PC-3 (cell line): ENCODE results near the gene BTN1A1. TPM values are rescaled to one million over a fixed set of nuclear protein-coding genes. Genes with fewer than 3 reads are reported as not detected.

Experiments used
- ATAC-seq: fragments of 200-7000 bp; cut with Tn5 transposase; 2 replicates; pipeline ENCODE4 v1.9.1; 2020; ENCODE audit warnings: mild to moderate bottlenecking, moderate library complexity
- BruUV-seq: library from RNA; stranded (reverse); fragments of 400-500 nt; replicated peaks from 2 replicates; lab custom pipeline; 2021; lab: Mats Ljungman, UMichigan
- CTCF ChIA-PET: fragments of 300-600 bp; sonication (Branson Sonifier 250); formaldehyde crosslinking; loops from one replicate; lab custom pipeline; 2022; ENCODE audit warnings: antibody characterized with exemption; lab: Charles Lee
- POLR2A ChIA-PET: fragments of 300-600 bp; sonication (Branson Sonifier 250); formaldehyde crosslinking; loops from one replicate; lab custom pipeline; 2022; ENCODE audit warnings: antibody characterized with exemption; ENCODE audit not compliant: unreplicated experiment; lab: Charles Lee
- DNase-seq: peaks from one replicate; pipeline ENCODE4 v3.0.0-alpha.2; 2015
- H2AFZ ChIP-seq: fragments of 300-600 bp; sonication (generic); 2 replicates; pipeline ENCODE4 v1.6.0; 2016; ENCODE audit warnings: antibody characterized with exemption, low read length
- H3F3A ChIP-seq: fragments of 300-600 bp; sonication (generic); one replicate; pipeline ENCODE4 v1.6.0; 2017; ENCODE audit warnings: antibody characterized with exemption, low read length, control low read depth, mild to moderate bottlenecking; ENCODE audit not compliant: unreplicated experiment
- H3K27ac ChIP-seq: fragments of 300-600 bp; sonication (generic); 2 replicates; pipeline ENCODE4 v1.5.1; 2016; ENCODE audit warnings: mild to moderate bottlenecking, low read length
- H3K27me3 ChIP-seq: fragments of 300-600 bp; sonication (generic); 2 replicates; pipeline ENCODE4 v1.6.1; 2016; ENCODE audit warnings: low read length, mixed read lengths
- H3K36me3 ChIP-seq: fragments of 300-600 bp; sonication (generic); 2 replicates; pipeline ENCODE4 v1.6.1; 2016; ENCODE audit warnings: low read depth, mixed run types, low read length, mixed read lengths
- H3K4me1 ChIP-seq: fragments of 300-600 bp; sonication (generic); 2 replicates; pipeline ENCODE4 v1.5.1; 2016; ENCODE audit warnings: low read length; ENCODE audit not compliant: insufficient read depth
- H3K4me2 ChIP-seq: fragments of 300-600 bp; sonication (generic); 2 replicates; pipeline ENCODE4 v1.6.0; 2016; ENCODE audit warnings: low read length
- H3K4me3 ChIP-seq: fragments of 300-600 bp; sonication (generic); 2 replicates; pipeline ENCODE4 v1.5.1; 2016; ENCODE audit warnings: mild to moderate bottlenecking, low read length, mixed read lengths
- H3K79me2 ChIP-seq: fragments of 300-600 bp; sonication (generic); 2 replicates; pipeline ENCODE4 v1.6.1; 2017; ENCODE audit warnings: low read length, mixed read lengths
- H3K9ac ChIP-seq: fragments of 300-600 bp; sonication (generic); 2 replicates; pipeline ENCODE4 v1.6.0; 2016; ENCODE audit warnings: mild to moderate bottlenecking, low read length
- H3K9me2 ChIP-seq: fragments of 300-600 bp; sonication (generic); replicated peaks from 2 replicates; pipeline ENCODE4 v1.6.1; 2016; ENCODE audit warnings: mixed run types, low read length, mixed read lengths
- H3K9me3 ChIP-seq: fragments of 300-600 bp; sonication (generic); 2 replicates; pipeline ENCODE4 v1.6.1; 2016; ENCODE audit warnings: low read length, mixed read lengths
- H4K20me1 ChIP-seq: fragments of 300-600 bp; sonication (generic); 2 replicates; pipeline ENCODE4 v1.6.1; 2016; ENCODE audit warnings: low read length, mixed read lengths
- EZH2 ChIP-seq: fragments of 300-600 bp; sonication (generic); IDR thresholded peaks from one replicate; pipeline ENCODE4 v1.6.1; 2017; ENCODE audit warnings: antibody characterized with exemption, mild to moderate bottlenecking, low read length; ENCODE audit not compliant: unreplicated experiment
- EZH2phosphoT487 ChIP-seq: fragments of 300-600 bp; sonication (generic); IDR thresholded peaks from 2 replicates; pipeline ENCODE4 v1.6.1; 2018; ENCODE audit warnings: mild to moderate bottlenecking, antibody characterized with exemption, low read length, borderline replicate concordance
- intact Hi-C: fragments of 100-400 bp; cut with micrococcal nuclease; formaldehyde crosslinking; loops from 2 replicates; pipeline ENCODE4 v1.9.0; 2023
- total RNA-seq: library from RNA; depleted of rRNA; stranded (reverse); fragments of >200 nt; gene quantifications from 2 replicates; pipeline ENCODE4 v1.2.3, GENCODE V29; 2014
- TF ChIP-seq, protein P1 (sequence below): fragments of 300-600 bp; sonication (generic); conservative IDR thresholded peaks from 2 replicates; pipeline ENCODE4 v1.5.1; 2017; ENCODE audit warnings: antibody characterized with exemption, low read depth, mild to moderate bottlenecking, low read length

The BTN1A1 gene
- total RNA-seq, 1 experiment from 2014 or later: not detected

DNA sequence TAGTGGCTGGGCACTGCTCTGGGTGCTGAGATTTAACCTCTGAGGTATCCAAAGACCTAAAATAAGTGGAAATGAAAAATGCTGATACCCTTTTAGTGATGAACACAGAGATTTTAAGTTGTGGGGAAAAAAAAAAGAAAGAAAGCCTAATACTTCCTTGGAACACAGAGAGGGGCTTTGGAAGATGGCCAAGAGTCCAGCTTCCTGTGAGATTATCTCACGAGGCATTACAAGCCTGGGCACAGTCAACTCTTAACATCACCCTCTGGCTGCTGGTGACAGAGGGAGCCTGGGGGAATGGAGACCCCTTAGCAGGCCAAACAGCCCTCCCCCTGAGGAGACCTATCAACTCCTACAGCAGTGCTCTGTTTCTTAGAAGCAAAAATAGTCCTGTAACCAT, 22.7 kb upstream of the BTN1A1 start:
- Histone ChIP-seq H3K9me2 (no peaks in the 10 kb centered on the region), H3K4me3 (no peak overlapping the region), H3K27ac (no peak overlapping the region), H3K4me1 (peaks cover 30% of the 10 kb centered on the region), H3K9ac (no peak overlapping the region), H2AFZ (no peak overlapping the region), H3K27me3 (no peaks in the 10 kb centered on the region), H3F3A (no peaks in the 10 kb centered on the region), H3K9me3 (no peaks in the 10 kb centered on the region), H3K36me3 (no peaks in the 10 kb centered on the region), H4K20me1 (no peaks in the 10 kb centered on the region), H3K79me2 (no peaks in the 10 kb centered on the region), H3K4me2 (no peak overlapping the region)
- BruUV-seq: no TSS peak
- no peak for TF ChIP-seq EZH2phosphoT487
- TF ChIP-seq EZH2: no peak
- TF ChIP-seq, protein P1, sequence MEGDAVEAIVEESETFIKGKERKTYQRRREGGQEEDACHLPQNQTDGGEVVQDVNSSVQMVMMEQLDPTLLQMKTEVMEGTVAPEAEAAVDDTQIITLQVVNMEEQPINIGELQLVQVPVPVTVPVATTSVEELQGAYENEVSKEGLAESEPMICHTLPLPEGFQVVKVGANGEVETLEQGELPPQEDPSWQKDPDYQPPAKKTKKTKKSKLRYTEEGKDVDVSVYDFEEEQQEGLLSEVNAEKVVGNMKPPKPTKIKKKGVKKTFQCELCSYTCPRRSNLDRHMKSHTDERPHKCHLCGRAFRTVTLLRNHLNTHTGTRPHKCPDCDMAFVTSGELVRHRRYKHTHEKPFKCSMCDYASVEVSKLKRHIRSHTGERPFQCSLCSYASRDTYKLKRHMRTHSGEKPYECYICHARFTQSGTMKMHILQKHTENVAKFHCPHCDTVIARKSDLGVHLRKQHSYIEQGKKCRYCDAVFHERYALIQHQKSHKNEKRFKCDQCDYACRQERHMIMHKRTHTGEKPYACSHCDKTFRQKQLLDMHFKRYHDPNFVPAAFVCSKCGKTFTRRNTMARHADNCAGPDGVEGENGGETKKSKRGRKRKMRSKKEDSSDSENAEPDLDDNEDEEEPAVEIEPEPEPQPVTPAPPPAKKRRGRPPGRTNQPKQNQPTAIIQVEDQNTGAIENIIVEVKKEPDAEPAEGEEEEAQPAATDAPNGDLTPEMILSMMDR: no peak
- intact Hi-C loops: no loop called here
- no peak for ATAC-seq
- no peak for DNase-seq
- ChIA-PET POLR2A (no interaction called here), CTCF (no interaction called here)

DNA sequence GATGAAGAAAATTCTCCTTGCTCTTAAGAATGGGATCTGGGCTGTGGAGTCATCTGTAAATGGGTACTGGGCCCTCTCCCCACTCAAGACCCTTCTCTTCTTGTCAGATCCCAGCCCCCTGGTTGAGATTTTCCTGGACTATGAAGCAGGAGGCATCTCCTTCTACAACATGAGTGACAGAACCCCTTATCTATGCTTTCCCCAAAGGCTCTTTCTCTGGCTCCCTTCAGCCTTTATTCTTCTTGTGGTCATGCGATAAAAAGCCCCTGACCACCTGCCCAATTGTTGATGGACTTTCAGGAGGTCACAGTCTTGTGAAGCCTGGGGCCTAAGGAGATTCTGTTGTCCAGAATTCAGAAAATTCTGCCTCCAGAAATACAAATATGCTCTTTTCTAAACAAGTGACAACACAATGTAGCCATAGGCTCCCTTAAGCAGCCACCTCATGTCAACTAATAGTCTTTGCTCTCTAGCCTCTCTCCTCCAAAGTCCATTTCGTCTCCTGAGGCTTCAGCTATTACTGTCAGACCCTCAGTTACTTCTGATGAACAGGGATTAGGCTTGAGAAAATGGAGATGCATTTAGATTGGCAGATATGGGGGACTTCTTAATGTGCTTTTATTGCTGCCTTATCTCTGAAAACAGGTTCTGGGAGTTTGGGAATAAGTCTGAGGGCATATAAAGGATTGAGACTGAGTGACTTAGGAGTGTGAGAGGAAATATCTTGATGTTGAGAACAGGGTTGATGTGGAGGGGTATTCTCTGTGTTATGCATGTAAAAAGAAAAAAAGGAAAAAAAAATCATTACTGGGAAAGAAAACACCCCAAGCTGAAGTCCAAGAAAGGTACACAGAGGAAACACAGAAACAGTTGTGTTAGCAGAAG, 21.8 kb upstream of the BTN1A1 start:
- no peak for ATAC-seq
- TF ChIP-seq EZH2 (no peak), EZH2phosphoT487 (no peak)
- TF ChIP-seq, protein P1: no peak
- peaks cover 26% of the 10 kb centered on the region for H3K4me1 ChIP-seq

DNA sequence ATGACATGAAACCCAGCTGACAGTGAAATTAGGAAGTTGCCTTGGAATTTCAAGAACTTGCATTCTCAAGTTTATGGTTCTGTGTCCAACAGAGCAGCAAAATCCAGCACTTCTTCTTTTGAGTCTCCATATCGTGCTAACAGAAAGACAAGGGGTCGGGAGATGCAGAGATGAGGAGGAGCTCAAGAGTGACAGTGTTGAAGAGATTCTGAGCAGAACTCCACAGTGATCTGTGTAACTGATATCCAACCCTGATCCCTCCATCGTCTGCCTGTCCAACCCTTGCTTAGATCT, 21.2 kb upstream of the BTN1A1 start:
- BruUV-seq: no TSS peak

More for the DNA sequence above, 21.8 kb upstream of the BTN1A1 start:
- BruUV-seq: no TSS peak
- Histone ChIP-seq H3K9me3 (no peaks in the 10 kb centered on the region), H3K9me2 (no peaks in the 10 kb centered on the region), H2AFZ (no peak overlapping the region), H3K4me2 (no peak overlapping the region), H4K20me1 (no peaks in the 10 kb centered on the region), H3K27me3 (no peaks in the 10 kb centered on the region), H3K27ac (no peak overlapping the region), H3F3A (no peaks in the 10 kb centered on the region), H3K79me2 (no peaks in the 10 kb centered on the region), H3K4me3 (no peak overlapping the region), H3K9ac (no peak overlapping the region), H3K36me3 (no peaks in the 10 kb centered on the region)
- intact Hi-C loops: no loop called here
- ChIA-PET POLR2A (no interaction called here), CTCF (no interaction called here)
- DNase-seq: no peak

More for the DNA sequence above, 21.2 kb upstream of the BTN1A1 start:
- H3K4me3 ChIP-seq: no peak overlapping the region
- H4K20me1 ChIP-seq: no peaks in the 10 kb centered on the region
- H3K4me1 ChIP-seq: peaks cover 24% of the 10 kb centered on the region
- intact Hi-C loops: no loop called here
- no peaks in the 10 kb centered on the region for H3K9me3 ChIP-seq
- ATAC-seq (no peak), DNase-seq (no peak)
- no peaks in the 10 kb centered on the region for H3K9me2 ChIP-seq
- no peak overlapping the region for H3K9ac ChIP-seq
- H3K4me2 ChIP-seq: no peak overlapping the region
- H3K27me3 ChIP-seq: no peaks in the 10 kb centered on the region
- TF ChIP-seq EZH2 (no peak), EZH2phosphoT487 (no peak)
- TF ChIP-seq, protein P1: no peak
- H3K79me2 ChIP-seq: no peaks in the 10 kb centered on the region
- H3K27ac ChIP-seq: no peak overlapping the region
- CTCF ChIA-PET: no interaction called here
- POLR2A ChIA-PET: no interaction called here
- H3K36me3 ChIP-seq: no peaks in the 10 kb centered on the region
- no peaks in the 10 kb centered on the region for H3F3A ChIP-seq
- no peak overlapping the region for H2AFZ ChIP-seq
